MM.1S (cell line): ENCODE results near the gene TPM1.

ENCODE experiments used
- DNase-seq: peaks from one replicate; pipeline ENCODE4 v3.0.0-alpha.2; 2015
- H2AFZ ChIP-seq: fragments of 300-600 bp; sonication (generic); 2 replicates; pipeline ENCODE4 v1.6.0; 2016; ENCODE audit warnings: antibody characterized with exemption, low read length
- H3F3A ChIP-seq: fragments of 300-600 bp; sonication (generic); 2 replicates; pipeline ENCODE4 v1.6.1; 2016; ENCODE audit warnings: mild to moderate bottlenecking, antibody characterized with exemption, low read length, moderate library complexity, mixed read lengths; ENCODE audit not compliant: insufficient read depth
- H3K27ac ChIP-seq: fragments of 300-600 bp; sonication (generic); 2 replicates; pipeline ENCODE4 v1.5.1; 2016; ENCODE audit warnings: mild to moderate bottlenecking, low read length
- H3K27me3 ChIP-seq: fragments of 300-600 bp; sonication (generic); replicated peaks from 2 replicates; pipeline ENCODE4 v1.6.0; 2016; ENCODE audit warnings: low read length; ENCODE audit not compliant: insufficient read depth
- H3K36me3 ChIP-seq: fragments of 300-600 bp; sonication (generic); replicated peaks from 2 replicates; pipeline ENCODE4 v1.6.1; 2016; ENCODE audit warnings: mild to moderate bottlenecking, low read length, mixed read lengths; ENCODE audit not compliant: insufficient read depth
- H3K4me1 ChIP-seq: fragments of 300-600 bp; sonication (generic); 2 replicates; pipeline ENCODE4 v1.6.1; 2016; ENCODE audit warnings: low read length, mixed read lengths
- H3K4me2 ChIP-seq: fragments of 300-600 bp; sonication (generic); 2 replicates; pipeline ENCODE4 v1.6.0; 2016; ENCODE audit warnings: low read depth, low read length
- H3K4me3 ChIP-seq: fragments of 300-600 bp; sonication (generic); 2 replicates; pipeline ENCODE4 v1.5.1; 2016; ENCODE audit warnings: low read length, mixed read lengths
- H3K79me2 ChIP-seq: fragments of 300-600 bp; sonication (generic); 2 replicates; pipeline ENCODE4 v1.6.1; 2016; ENCODE audit warnings: mixed run types, low read length, mixed read lengths
- H3K9ac ChIP-seq: fragments of 300-600 bp; sonication (generic); 2 replicates; pipeline ENCODE4 v1.6.1; 2016; ENCODE audit warnings: low read length, mixed read lengths
- H3K9me2 ChIP-seq: fragments of 300-600 bp; sonication (generic); replicated peaks from 2 replicates; pipeline ENCODE4 v1.6.1; 2016; ENCODE audit warnings: mild to moderate bottlenecking, low read length, mixed read lengths; ENCODE audit not compliant: insufficient read depth
- H3K9me3 ChIP-seq: fragments of 300-600 bp; sonication (generic); replicated peaks from 2 replicates; pipeline ENCODE4 v1.6.1; 2016; ENCODE audit warnings: mild to moderate bottlenecking, low read length, mixed read lengths; ENCODE audit not compliant: insufficient read depth
- H4K20me1 ChIP-seq: fragments of 300-600 bp; sonication (generic); 2 replicates; pipeline ENCODE4 v1.6.1; 2016; ENCODE audit warnings: mild to moderate bottlenecking, low read length, moderate library complexity, mixed read lengths; ENCODE audit not compliant: insufficient read depth
- EZH2 ChIP-seq: fragments of 300-600 bp; sonication (generic); optimal IDR thresholded peaks from 2 replicates; pipeline ENCODE3; 2017; ENCODE audit warnings: low read depth, mild to moderate bottlenecking, antibody characterized with exemption, low read length, mixed read lengths
- EZH2phosphoT487 ChIP-seq: fragments of 300-600 bp; sonication (generic); IDR thresholded peaks from 2 replicates; pipeline ENCODE4 v1.6.1; 2018; ENCODE audit warnings: antibody characterized with exemption, low read length
- TF ChIP-seq, protein P1 (sequence below): fragments of 300-600 bp; sonication (generic); IDR thresholded peaks from 2 replicates; pipeline ENCODE4 v1.5.1; 2016; ENCODE audit warnings: antibody characterized with exemption, low read length, mixed read lengths

Gene TPM1

DNA sequence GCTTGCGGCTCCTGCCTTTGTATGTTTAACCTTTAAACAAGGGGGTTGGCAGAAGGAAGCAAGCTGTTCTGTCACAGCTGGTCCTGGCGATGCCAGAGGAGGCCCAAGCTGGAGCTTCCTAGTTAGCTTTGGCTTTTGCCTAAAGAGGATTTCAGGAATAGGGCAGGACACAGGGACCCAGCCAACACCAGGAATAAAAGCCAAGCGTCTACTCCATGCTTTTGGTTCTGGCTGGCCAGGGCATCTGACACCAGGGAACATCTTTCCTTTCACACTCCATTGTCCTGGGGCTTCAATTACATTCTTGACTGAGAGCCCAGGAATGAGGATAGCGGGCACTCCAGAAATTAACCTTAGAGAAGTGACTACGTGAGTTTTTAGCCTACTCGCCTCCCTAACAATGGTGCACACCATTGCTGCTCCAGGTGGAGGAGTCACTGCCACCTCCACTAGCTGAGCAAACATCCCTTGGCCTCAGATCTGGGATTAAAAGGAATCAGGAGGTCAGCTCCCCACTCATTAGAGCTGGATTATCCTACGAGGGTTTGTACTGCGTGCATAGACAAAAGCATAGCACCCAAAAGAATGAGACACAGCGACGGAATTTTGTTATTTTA lies 38.2 kb downstream of the TPM1 start:
- H3K9ac ChIP-seq: no peak overlapping the region
- H3K27ac ChIP-seq: no peak overlapping the region
- H3K79me2 ChIP-seq: no peaks in the 10 kb centered on the region
- no peaks in the 10 kb centered on the region for H3K9me2 ChIP-seq
- H3K4me2 ChIP-seq: no peak overlapping the region
- H3F3A ChIP-seq: no peaks in the 10 kb centered on the region
- DNase-seq: no peak
- TF ChIP-seq EZH2 (no peak), EZH2phosphoT487 (no peak)
- TF ChIP-seq, protein P1, sequence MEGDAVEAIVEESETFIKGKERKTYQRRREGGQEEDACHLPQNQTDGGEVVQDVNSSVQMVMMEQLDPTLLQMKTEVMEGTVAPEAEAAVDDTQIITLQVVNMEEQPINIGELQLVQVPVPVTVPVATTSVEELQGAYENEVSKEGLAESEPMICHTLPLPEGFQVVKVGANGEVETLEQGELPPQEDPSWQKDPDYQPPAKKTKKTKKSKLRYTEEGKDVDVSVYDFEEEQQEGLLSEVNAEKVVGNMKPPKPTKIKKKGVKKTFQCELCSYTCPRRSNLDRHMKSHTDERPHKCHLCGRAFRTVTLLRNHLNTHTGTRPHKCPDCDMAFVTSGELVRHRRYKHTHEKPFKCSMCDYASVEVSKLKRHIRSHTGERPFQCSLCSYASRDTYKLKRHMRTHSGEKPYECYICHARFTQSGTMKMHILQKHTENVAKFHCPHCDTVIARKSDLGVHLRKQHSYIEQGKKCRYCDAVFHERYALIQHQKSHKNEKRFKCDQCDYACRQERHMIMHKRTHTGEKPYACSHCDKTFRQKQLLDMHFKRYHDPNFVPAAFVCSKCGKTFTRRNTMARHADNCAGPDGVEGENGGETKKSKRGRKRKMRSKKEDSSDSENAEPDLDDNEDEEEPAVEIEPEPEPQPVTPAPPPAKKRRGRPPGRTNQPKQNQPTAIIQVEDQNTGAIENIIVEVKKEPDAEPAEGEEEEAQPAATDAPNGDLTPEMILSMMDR: no peak
- no peak overlapping the region for H2AFZ ChIP-seq
- no peaks in the 10 kb centered on the region for H4K20me1 ChIP-seq
- H3K27me3 ChIP-seq: no peaks in the 10 kb centered on the region
- no peaks in the 10 kb centered on the region for H3K36me3 ChIP-seq
- no peaks in the 10 kb centered on the region for H3K4me1 ChIP-seq
- no peaks in the 10 kb centered on the region for H3K9me3 ChIP-seq
- H3K4me3 ChIP-seq: no peak overlapping the region

DNA sequence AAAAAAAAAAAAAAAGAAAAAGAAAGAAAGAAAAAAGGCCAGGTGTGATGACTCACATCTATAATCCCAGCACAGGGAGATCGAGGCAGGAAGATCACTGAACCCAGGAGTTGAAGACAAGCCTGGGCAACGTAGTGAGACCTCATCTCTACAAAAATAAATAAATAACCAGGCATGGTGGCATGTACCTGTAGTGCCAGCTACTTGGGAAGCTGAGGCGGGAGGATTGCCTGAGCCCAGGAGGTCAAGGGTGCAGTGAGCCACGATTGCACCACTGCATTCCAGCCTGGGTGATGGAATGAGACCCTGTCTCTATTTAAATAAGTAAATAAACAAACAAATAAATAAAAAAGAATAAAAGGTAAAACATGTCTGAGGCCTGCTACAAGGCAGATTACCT lies 39.8 kb downstream of the TPM1 start:
- Histone ChIP-seq H3K36me3 (no peaks in the 10 kb centered on the region), H3K79me2 (no peaks in the 10 kb centered on the region), H3K9me3 (no peaks in the 10 kb centered on the region), H3K27me3 (no peaks in the 10 kb centered on the region), H3K4me3 (no peak overlapping the region), H3K9me2 (no peaks in the 10 kb centered on the region), H4K20me1 (no peaks in the 10 kb centered on the region), H3K4me1 (no peaks in the 10 kb centered on the region), H3K4me2 (no peak overlapping the region), H2AFZ (no peak overlapping the region), H3F3A (no peaks in the 10 kb centered on the region), H3K27ac (no peak overlapping the region), H3K9ac (no peak overlapping the region)
- DNase-seq: no peak
- TF ChIP-seq EZH2phosphoT487: no peak
- TF ChIP-seq, protein P1: no peak
- TF ChIP-seq EZH2: no peak

DNA sequence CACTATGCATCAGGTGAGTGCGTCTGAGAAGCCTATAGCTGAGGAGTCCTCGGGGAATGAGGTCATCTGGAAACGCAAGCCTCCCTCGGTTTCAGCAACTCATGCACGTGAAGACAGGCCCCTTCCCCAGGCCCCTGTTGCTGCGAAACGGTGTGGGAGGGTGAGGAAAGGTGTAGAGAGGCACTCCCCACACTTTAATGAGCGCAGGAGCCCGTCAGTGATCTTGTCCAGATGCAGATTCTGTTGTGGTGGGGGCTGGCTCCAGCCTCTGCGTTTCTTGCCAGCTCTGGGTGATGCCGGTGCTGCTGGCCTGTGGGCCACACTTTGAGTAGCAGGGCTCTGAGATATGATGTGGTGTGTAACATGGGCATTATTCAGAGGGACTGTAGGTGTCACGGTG lies 40.5 kb downstream of the TPM1 start:
- no peaks in the 10 kb centered on the region for H3K4me1 ChIP-seq

DNA sequence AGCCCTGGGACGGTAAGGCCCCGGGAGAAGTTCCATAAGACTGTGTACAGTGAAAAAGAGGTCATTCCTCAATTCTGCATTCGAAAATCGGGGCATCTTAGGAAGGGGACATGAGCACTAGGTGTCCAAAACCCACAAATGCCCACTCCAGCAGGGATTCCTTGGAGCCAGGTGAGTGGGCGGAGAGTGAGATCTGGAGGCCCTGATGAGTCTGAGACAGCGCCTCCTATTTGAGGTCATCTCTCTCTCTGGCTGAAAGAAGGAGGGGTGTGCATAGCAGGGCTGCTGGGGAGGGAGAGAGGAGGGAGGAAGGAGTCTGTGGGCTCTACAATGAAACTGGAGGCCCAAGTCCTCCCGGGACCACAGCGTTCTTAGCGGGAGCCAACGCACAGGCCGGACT lies 41.0 kb downstream of the TPM1 start:
- Histone ChIP-seq H3K27ac (no peak overlapping the region), H3F3A (no peaks in the 10 kb centered on the region), H3K9me3 (no peaks in the 10 kb centered on the region), H3K9ac (no peak overlapping the region), H3K4me1 (no peaks in the 10 kb centered on the region), H3K4me2 (no peak overlapping the region), H2AFZ (no peak overlapping the region), H3K36me3 (no peaks in the 10 kb centered on the region), H3K79me2 (no peaks in the 10 kb centered on the region), H3K27me3 (no peaks in the 10 kb centered on the region), H3K4me3 (no peak overlapping the region), H3K9me2 (no peaks in the 10 kb centered on the region), H4K20me1 (no peaks in the 10 kb centered on the region)
- no peak for TF ChIP-seq EZH2
- no peak for TF ChIP-seq EZH2phosphoT487
- TF ChIP-seq, protein P1: no peak
- DNase-seq: no peak

More for the DNA sequence above, 40.5 kb downstream of the TPM1 start:
- H3K79me2 ChIP-seq: no peaks in the 10 kb centered on the region
- no peaks in the 10 kb centered on the region for H3K9me2 ChIP-seq
- no peaks in the 10 kb centered on the region for H3K36me3 ChIP-seq
- no peak overlapping the region for H3K27ac ChIP-seq
- H3F3A ChIP-seq: no peaks in the 10 kb centered on the region
- no peak overlapping the region for H3K4me2 ChIP-seq
- no peak overlapping the region for H2AFZ ChIP-seq
- H3K9me3 ChIP-seq: no peaks in the 10 kb centered on the region
- H4K20me1 ChIP-seq: no peaks in the 10 kb centered on the region
- H3K27me3 ChIP-seq: no peaks in the 10 kb centered on the region
- no peak overlapping the region for H3K4me3 ChIP-seq
- no peak for TF ChIP-seq EZH2phosphoT487
- DNase-seq: no peak
- no peak overlapping the region for H3K9ac ChIP-seq
